Mammary epithelial cell (primary cell): ENCODE results near the gene HLA-DQB1.

Experiments used
- EZH2 ChIP-seq: IDR thresholded peaks from 2 replicates; pipeline ENCODE4 v1.6.1; 2012; ENCODE audit warnings: low read length, inconsistent platforms, borderline replicate concordance
- TF ChIP-seq, protein P1 (sequence below), 2 donors: IDR thresholded peaks in 1 of 2; conservative IDR thresholded peaks in 1 of 2; 2 replicates each; pipeline ENCODE4 v1.5.1; 2011 to 2012; ENCODE audit warnings: inconsistent platforms in 2 of 2, low read length in 2 of 2, mild to moderate bottlenecking in 2 of 2, control low read depth in 1 of 2, low read depth in 1 of 2; ENCODE audit not compliant: insufficient read depth in 1 of 2; ENCODE audit errors: extremely low read depth in 1 of 2

DNA sequence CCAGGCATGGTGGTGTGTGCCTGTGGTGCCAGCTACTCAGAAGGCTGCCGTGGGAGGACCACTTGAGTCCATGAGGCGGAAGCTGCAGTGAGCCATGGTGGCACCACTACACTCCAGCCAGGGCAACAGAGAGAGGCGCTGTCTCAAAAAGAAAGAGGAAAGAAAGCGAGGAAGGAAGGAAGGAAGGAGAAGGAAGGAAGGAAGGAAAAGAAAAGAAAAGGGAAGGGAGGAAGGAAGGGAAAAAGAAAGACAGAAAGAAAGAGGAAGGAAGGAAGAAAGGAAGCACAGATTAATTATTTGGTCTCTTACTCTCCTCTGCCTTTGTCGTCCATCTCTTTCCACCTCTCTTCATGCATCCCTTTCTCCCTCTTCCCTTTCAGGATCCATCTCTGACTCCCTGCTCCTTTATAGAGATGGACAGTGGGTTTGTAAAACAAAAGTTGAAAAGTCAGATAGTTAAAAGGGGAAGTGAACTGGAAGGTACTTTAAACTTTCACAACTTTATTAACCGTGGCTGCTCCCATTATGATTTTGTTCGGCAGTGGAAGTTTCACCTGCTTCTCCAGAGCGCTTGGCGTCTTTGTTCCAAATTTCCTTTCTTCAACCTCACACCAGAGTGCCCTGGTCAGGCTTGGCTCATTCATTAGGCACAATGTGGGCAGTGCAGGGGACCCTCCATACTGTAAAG is 27.8 kb downstream of the HLA-DQB1 start:
- TF ChIP-seq EZH2: no peak
- TF ChIP-seq, protein P1, sequence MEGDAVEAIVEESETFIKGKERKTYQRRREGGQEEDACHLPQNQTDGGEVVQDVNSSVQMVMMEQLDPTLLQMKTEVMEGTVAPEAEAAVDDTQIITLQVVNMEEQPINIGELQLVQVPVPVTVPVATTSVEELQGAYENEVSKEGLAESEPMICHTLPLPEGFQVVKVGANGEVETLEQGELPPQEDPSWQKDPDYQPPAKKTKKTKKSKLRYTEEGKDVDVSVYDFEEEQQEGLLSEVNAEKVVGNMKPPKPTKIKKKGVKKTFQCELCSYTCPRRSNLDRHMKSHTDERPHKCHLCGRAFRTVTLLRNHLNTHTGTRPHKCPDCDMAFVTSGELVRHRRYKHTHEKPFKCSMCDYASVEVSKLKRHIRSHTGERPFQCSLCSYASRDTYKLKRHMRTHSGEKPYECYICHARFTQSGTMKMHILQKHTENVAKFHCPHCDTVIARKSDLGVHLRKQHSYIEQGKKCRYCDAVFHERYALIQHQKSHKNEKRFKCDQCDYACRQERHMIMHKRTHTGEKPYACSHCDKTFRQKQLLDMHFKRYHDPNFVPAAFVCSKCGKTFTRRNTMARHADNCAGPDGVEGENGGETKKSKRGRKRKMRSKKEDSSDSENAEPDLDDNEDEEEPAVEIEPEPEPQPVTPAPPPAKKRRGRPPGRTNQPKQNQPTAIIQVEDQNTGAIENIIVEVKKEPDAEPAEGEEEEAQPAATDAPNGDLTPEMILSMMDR (conservative IDR thresholded peaks at IDR 0.05 in 1 of 2, IDR thresholded peaks at IDR 0.05 in 1 of 2; ENCODE audit: extremely low read depth in 1 of 2, insufficient read depth in 1 of 2, low read depth in 1 of 2, low read length in 2 of 2): no peak
